AG04450 (cell line): Measurements from ENCODE around the gene BMERB1. TPM values are rescaled to one million over a fixed set of nuclear protein-coding genes. Genes with fewer than 3 reads are reported as not detected.
A peak's percentile ranks its signal among the peaks of the same experiment; 100 is the strongest.

Source experiments
- CTCF ChIA-PET: fragments of 300-600, 350-600 bp; formaldehyde crosslinking; extraction: SDS; loops from one replicate; lab custom pipeline; 2022; ENCODE audit warnings: antibody characterized with exemption, inconsistent platforms; lab: Charles Lee
- POLR2A ChIA-PET: fragments of 350-600 bp; formaldehyde crosslinking; extraction: SDS; loops from one replicate; lab custom pipeline; 2021; ENCODE audit warnings: antibody characterized with exemption, inconsistent platforms; lab: Yijun Ruan, JAX
- DNase-seq: peaks from one replicate; pipeline ENCODE4 v3.0.0-alpha.2; 2011; ENCODE audit warnings: low read depth, low spot score
- H3K27ac ChIP-seq: one replicate; pipeline ENCODE4 v1.5.1; 2012; ENCODE audit warnings: low read depth, low read length, control low read depth
- H3K27me3 ChIP-seq: one replicate; pipeline ENCODE4 v1.6.0; 2012; ENCODE audit warnings: low read length; ENCODE audit not compliant: control insufficient read depth, insufficient read depth
- H3K4me3 ChIP-seq: 2 replicates; pipeline ENCODE4 v1.5.1; 2011; ENCODE audit warnings: mild to moderate bottlenecking, low read depth, low read length, control low read depth
- H3K9me3 ChIP-seq: 2 replicates; pipeline ENCODE4 v1.5.1; 2012; ENCODE audit warnings: low read length; ENCODE audit not compliant: control insufficient read depth, insufficient read depth
- polyA plus RNA-seq: library from polyadenylated mRNA; depleted of rRNA; stranded (reverse); fragments of >200 nt; gene quantifications from 2 replicates; pipeline ENCODE4 v1.2.3, GENCODE V29; 2011
- TF ChIP-seq, protein P1 (sequence below): IDR thresholded peaks from 2 replicates; pipeline ENCODE4 v1.5.1; 2011; ENCODE audit warnings: low read depth, low read length, control low read depth, inconsistent platforms

Gene BMERB1
- polyA plus RNA-seq, 1 experiment = 43.9 TPM

- POLR2A ChIA-PET = interaction anchor here (0.6 kb wide), 2 partner anchors 9 to 108 kb away, joined by 3 to 5 read pairs; no protein-coding TSS in a partner anchor
- no peaks in the 10 kb centered on the region for H3K9me3 ChIP-seq
- no peak overlapping the region for H3K4me3 ChIP-seq
- TF ChIP-seq, protein P1, sequence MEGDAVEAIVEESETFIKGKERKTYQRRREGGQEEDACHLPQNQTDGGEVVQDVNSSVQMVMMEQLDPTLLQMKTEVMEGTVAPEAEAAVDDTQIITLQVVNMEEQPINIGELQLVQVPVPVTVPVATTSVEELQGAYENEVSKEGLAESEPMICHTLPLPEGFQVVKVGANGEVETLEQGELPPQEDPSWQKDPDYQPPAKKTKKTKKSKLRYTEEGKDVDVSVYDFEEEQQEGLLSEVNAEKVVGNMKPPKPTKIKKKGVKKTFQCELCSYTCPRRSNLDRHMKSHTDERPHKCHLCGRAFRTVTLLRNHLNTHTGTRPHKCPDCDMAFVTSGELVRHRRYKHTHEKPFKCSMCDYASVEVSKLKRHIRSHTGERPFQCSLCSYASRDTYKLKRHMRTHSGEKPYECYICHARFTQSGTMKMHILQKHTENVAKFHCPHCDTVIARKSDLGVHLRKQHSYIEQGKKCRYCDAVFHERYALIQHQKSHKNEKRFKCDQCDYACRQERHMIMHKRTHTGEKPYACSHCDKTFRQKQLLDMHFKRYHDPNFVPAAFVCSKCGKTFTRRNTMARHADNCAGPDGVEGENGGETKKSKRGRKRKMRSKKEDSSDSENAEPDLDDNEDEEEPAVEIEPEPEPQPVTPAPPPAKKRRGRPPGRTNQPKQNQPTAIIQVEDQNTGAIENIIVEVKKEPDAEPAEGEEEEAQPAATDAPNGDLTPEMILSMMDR = no peak
- CTCF ChIA-PET = interaction anchor here (0.5 kb wide), 1 partner anchor 66 kb away, joined by 4 read pairs; no protein-coding TSS in a partner anchor
- H3K27ac ChIP-seq = peak overlapping the region; percentile 79
- H3K27me3 ChIP-seq = no peaks in the 10 kb centered on the region
- DNase-seq = no peak
Observed at GRCh38 chr16:15489016-15489415, 54.6 kb downstream of the BMERB1 start.

DNA sequence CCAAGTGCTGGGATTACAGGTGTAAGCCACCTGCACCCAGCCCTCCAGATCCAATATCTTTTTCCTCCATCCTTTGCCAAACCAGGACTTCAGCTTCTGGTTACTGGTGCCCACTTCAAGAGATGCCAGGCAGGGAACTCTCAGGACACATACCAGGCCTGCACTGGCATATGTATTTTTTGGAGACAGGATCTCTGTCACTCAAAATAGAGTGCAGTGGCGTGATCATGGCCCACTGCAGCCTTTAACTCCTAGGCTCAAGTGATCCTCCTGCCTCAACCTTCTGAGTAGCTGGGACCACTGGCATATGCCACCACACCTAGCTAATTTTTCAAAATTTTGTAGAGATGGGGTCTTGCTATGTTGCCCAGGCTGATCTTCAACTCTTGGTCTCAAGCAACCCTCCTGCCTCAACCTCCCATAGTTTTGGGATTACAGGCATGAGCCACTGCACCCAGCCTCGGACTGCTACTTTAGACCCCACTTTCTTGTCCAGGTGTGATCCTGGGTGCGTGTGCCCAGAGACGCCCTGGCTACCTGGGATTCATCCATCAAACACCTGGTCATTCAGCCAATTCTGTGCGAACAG is 55.8 kb downstream of the BMERB1 start:
- ChIA-PET CTCF (no interaction called here), POLR2A (interaction anchor here (0.5 kb wide), 1 partner anchor 48 kb away, joined by 4 read pairs; no protein-coding TSS in a partner anchor)
- no peak for DNase-seq
- Histone ChIP-seq H3K9me3 (no peaks in the 10 kb centered on the region), H3K27ac (peak overlapping the region; percentile 40), H3K27me3 (no peaks in the 10 kb centered on the region), H3K4me3 (no peak overlapping the region)
- TF ChIP-seq, protein P1 = no peak

- H3K4me3 ChIP-seq = no peak overlapping the region
- H3K27ac ChIP-seq = no peak overlapping the region
- ChIA-PET CTCF (no interaction called here), POLR2A (no interaction called here)
- no peaks in the 10 kb centered on the region for H3K27me3 ChIP-seq
- H3K9me3 ChIP-seq = no peaks in the 10 kb centered on the region
- DNase-seq = no peak
- TF ChIP-seq, protein P1 = no peak
Observed at GRCh38 chr16:15491411-15491810, 57.0 kb downstream of the BMERB1 start.

- no peak for DNase-seq
- ChIA-PET POLR2A (no interaction called here), CTCF (no interaction called here)
- no peaks in the 10 kb centered on the region for H3K27me3 ChIP-seq
- H3K9me3 ChIP-seq = peaks cover 6% of the 10 kb centered on the region; the same call in 1 of the 2 replicates
- no peak overlapping the region for H3K4me3 ChIP-seq
- TF ChIP-seq, protein P1 = no peak
- H3K27ac ChIP-seq = no peak overlapping the region
Observed at GRCh38 chr16:15492091-15492740, 57.8 kb downstream of the BMERB1 start.
